Ramos (cell line): ENCODE results near the gene SLC2A9.

Experiments used
- in situ Hi-C: fragments of 300-500 bp; cut with MboI; formaldehyde crosslinking; loops from one replicate; pipeline ENCODE4 v1.14.3; 2022; ENCODE audit warnings: low sequenced_read_pairs; ENCODE audit not compliant: unreplicated experiment

SLC2A9 gene

GRCh38 chr4:10022346-10023049, 1.2 kb upstream of the SLC2A9 start:
- in situ Hi-C loops = no loop called here

- in situ Hi-C loops = no loop called here
These were observed 341 bp upstream of the SLC2A9 start for GRCh38 chr4:10021653-10022023.

DNA sequence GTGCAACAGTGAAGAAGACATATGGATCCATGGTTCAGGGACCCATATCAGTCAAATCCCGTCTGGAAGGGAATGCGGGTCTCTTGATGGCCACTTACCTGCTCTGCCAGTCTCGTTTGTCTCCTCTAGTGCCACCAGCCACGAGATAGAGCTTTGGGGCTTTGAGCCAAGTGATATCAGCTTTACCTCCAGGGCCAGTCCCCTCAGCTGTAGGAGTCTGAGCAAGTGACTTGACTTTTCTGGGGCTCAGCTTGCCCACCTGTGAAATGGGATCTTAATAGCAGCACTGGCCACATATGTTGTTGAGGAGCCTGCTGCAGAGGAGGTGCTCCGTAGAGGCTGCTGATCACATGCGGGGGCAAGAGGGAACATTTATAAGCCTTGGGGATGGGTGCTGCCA, 1.2 kb downstream of the SLC2A9 start:
- in situ Hi-C loops = no loop called here

- in situ Hi-C loops = loop anchor here (5.0 kb wide), 2 partner anchors 257 to 317 kb away; no protein-coding TSS in a partner anchor
These were observed 1.7 kb downstream of the SLC2A9 start for GRCh38 chr4:10019521-10020051.

GRCh38 chr4:10018818-10019461, 2.4 kb downstream of the SLC2A9 start:
- in situ Hi-C loops = loop anchor here (5.0 kb wide), 2 partner anchors 257 to 317 kb away; no protein-coding TSS in a partner anchor

- in situ Hi-C loops = loop anchor here (5.0 kb wide), 2 partner anchors 255 to 315 kb away; no protein-coding TSS in a partner anchor
These were observed 4.0 kb downstream of the SLC2A9 start for GRCh38 chr4:10017037-10017893.

GRCh38 chr4:10016169-10016568, 5.1 kb downstream of the SLC2A9 start:
- in situ Hi-C loops = loop anchor here (5.0 kb wide), 2 partner anchors 254 to 314 kb away; no protein-coding TSS in a partner anchor

DNA sequence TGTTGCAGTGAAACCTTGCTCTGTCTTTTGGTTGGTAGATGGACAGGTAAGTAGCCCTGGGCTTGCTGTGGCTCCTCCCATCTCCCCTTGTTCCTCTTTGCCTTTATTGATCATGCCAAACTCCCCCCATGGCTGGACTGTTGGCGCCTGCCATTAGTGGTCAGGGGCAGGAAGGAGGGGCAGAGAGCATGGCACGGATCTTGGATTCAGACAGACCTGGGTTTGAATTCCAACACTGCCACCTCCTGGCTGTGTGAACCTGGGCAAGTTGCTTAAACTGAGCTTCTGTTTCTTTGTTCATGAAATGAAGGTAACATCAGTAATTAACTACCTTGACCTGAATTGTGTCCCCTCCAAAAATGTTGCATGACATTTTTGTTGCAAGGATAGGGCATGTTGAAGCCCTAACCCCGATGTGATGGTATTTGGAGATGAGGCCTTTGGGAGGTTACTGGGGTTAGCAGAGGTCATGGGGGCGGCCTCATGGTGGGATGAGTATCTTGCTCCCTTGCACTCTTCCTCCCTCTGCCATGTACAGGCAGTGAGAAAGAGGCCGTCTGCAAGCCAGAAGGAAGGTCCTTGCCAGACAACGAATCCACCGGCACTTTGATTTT, 6.0 kb downstream of the SLC2A9 start:
- in situ Hi-C loops = loop anchor here (5.0 kb wide), 2 partner anchors 253 to 313 kb away; no protein-coding TSS in a partner anchor

GRCh38 chr4:10013722-10014121, 7.6 kb downstream of the SLC2A9 start:
- in situ Hi-C loops = no loop called here

DNA sequence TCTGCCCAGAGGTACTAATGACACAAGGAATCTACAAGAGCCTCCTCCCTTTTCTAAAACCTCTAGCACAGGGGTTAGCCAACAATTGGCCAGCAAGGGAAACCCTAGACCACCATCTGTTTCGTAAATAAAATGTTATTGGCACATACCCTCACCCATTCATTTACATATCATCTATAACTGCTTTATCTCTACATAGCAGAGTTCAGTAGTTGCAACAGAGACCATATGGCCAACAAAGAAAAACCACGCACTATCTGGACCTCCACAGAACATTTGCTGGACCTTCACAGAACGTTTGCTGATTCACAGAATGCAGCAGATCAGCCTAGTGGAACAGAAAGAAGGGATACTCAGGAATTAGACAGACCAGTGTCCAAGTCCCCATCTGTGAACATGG, 9.4 kb downstream of the SLC2A9 start:
- in situ Hi-C loops = no loop called here

GRCh38 chr4:10011277-10011676, 10.0 kb downstream of the SLC2A9 start:
- in situ Hi-C loops = no loop called here

GRCh38 chr4:10009861-10010500, 11.3 kb downstream of the SLC2A9 start:
- in situ Hi-C loops = no loop called here

DNA sequence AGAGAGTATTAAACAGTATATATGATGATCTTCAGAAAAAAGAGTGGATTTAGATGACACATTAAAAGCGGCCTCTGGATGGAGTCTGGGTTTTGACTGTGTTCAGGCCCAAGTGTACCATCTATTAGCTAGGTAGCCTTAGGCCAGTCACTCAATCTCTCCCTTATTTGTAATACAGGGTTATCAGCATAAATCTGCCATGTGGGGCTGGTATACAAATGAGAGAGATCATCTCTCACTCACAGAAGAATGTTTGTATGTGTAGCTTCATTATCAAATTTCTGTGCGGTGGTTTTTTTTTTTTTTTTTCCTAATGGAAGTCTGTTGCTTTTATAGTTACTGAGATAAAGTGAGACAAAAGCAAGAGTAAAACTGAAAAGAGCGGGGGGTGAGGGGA, 12.7 kb downstream of the SLC2A9 start:
- in situ Hi-C loops = no loop called here

- in situ Hi-C loops = no loop called here
These were observed 13.3 kb downstream of the SLC2A9 start for GRCh38 chr4:10007793-10008608.

DNA sequence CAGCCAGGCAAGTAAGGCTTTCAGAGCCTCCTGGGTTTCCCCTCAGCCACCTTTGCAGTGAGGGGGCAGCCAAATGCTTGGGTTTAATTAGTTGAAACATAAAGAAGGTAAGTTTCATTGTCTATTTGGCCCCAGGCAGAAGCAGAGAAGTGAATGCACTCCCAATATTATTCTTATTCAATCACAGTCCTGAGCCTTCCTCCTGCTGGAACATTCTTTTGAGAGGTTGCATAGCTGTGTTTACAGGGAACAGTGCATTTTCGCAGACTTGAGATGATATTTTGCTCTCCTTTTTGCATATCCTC, 13.9 kb downstream of the SLC2A9 start:
- in situ Hi-C loops = no loop called here

GRCh38 chr4:10006601-10007435, 14.5 kb downstream of the SLC2A9 start:
- in situ Hi-C loops = no loop called here

DNA sequence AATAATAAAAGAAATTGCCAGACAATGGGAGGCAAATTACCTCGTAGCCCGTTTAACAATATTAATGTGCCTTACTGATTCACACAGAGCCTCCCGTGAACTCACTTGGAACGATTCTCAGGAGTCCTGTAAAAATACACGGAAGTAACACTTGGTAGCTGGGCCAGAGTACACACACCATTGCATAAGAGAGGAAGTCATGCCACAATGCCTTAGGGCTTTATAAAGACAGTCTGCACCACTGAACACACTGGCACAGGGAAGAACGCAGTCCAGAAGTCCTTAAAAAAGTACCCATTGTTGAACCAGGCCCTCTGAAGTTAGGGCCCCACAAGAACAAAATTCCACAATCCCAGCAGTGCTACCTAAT, 15.1 kb downstream of the SLC2A9 start:
- in situ Hi-C loops = no loop called here

DNA sequence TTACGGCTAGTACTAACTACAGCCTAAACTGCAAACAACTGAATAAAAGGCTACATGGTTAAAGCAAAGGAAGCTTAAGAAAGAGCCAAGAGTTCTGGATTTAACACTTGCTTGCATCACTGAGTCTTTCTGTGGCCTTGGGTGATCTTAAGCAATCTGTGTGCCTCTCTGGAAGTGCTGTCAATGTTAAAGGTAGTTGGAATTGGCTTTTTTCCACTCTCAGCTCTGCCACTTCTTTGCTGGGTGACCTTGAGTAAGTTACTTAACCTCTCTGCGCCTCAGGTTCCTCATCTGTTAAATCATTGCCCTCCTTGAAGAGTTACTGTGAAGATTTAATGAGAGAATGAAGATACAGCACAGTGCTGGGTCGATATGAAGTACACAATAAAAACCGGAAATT, 15.7 kb downstream of the SLC2A9 start:
- in situ Hi-C loops = no loop called here
